SHP77 treated with DMSO at 0.1 percent for 48 hours (cell line): ENCODE results near the gene ZNF618.

Experiments used
- DNase-seq: peaks from one replicate; lab custom pipeline; 2025; lab: John Stamatoyannopoulos, UW

ZNF618 gene

DNA sequence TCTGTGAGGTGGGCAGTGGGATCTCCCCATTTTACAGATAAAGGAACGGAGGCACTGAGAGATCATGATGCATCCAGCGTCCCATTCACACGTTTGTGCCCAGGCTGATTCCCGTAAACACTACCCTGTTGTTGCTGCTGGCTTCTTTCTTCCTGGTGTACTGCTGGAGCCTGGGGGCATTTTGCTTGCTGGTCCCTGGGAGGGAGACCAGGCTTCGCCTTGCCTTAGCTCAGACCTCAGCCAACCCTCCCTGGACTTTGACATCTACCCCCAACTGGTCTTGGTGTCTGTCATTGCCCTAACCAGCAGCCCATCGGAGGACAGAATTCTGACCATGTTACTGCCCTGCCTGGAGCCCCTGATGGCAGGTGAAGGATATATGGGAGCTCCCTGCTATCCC lies 82.4 kb downstream of the ZNF618 start:
- DNase-seq: no peak

DNA sequence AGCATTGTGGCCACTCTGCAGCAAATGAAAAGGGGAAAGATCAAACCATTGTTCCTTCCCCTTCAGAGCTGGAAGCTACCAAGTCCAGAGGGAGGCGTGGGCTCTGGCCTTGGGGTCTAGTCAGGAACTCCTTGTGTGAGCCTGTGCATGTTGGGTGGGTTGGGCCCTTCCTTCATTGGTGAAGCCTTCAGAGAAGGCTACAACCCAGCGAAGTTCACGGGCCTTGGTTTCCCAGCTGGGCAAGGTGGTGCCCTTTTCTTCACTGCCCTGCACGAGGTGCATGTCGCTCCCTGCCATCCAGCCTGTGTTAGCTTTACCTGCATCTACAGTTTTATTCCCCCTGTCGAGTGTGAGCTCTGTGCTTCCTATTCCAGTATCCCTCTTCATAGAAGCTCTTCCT lies 84.7 kb downstream of the ZNF618 start:
- no peak for DNase-seq

- DNase-seq: no peak
Observed at GRCh38 chr9:113962396-113962795, 86.3 kb downstream of the ZNF618 start.

DNA sequence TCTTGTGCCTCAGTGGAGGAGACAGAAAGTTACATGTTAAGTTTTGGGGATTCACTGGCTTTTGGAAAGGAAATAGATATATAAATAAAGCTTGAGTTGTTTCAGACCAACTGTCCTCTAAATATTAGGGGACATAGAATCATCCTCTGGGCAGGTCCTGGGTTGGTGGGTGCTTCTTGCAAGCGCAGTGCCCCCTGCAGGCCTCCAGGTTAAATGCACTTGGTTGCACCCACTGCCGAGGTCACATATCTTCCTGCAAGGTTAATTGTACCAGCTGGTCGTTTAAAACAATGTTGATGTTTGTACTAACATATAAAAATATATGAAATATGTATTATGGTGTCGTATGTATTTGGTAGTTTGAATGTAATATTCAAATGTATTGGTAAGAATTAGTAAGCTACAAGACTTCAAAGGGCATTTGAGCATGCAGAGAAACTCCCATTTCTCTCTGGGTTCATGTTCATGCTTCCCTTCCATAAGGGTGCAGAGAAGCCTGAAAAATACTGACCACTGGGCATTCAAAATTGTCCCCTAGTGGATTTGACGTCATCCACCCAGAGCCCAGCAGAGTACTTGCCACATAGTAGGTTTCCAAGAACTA lies 87.0 kb downstream of the ZNF618 start:
- DNase-seq: no peak

DNA sequence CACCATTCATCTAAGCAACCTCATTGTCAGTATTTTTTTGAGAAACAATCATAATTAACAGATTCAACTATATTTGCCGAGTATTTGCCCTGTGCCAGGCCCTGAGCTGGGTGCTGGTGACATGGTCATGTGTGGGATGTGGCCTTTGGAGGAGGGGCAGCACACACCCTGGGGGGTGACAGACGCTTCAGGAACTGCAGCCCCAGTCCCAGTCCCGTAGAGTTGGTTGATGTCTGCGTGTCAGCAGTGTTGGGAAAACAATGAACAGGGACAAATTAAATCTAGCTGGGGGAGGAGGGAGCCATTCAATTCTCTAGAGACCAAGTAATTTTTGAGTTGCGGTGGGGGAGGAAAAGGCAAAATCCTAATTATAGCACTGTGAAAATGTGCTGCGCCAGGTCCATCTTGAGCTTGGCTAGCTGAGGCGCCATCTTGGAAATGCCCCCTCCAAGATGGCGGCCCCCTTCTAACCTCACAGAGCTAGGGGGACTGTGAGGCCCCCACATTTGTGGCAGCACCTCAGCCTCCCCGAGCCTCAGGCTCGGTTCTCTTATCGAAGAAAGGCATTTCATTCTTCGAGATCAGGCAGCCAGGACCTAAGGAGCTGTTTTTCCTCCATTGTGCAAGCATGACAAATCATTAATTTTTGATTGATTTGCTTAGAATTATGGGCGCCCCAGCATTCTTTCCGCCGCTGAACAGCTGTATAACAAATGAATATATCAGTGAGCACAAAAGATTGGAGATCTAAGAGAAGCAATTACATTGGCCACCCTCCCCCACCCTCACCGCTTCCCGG lies 87.8 kb downstream of the ZNF618 start:
- DNase-seq: no peak

GRCh38 chr9:113964495-113965170 lies 88.5 kb downstream of the ZNF618 start:
- DNase-seq: no peak

DNA sequence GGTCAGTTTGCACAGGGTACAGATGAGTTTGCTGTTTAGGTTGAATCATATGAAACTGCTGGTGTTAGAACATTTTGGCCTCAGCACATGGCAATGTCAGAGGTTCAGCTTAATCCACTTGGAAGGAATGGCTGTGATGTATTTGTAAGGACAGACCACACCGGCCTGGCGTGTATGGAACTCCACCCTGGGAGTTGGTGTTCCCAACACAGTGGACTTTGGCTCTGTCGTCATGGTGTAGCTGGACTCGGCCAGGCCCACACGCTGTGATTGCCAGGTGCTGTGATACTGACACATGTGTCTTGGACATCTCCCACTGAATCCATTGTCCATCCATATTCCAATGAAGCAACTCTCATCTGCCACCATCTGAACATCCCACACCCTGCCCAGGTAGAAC lies 90.3 kb downstream of the ZNF618 start:
- no peak for DNase-seq

GRCh38 chr9:113967380-113967779 lies 91.3 kb downstream of the ZNF618 start:
- no peak for DNase-seq

DNA sequence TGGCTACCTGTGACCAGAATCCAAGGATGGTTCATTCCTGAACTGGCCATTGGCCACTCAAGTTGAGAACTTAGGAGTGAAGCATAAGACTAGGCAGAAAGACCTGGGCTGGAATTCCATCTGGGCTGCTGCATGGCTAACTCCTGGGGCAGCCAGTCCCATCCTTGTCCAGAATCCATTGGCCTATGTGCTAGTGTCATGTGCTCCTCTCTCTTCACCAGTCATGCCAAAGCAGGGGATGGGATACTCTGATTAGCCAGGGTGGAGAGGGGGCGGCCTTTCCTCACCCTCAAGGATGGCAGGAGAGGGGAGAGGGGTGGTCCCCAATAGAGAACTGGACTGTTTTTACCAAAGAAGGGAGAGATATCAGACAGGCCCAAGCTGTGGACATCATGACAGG lies 93.2 kb downstream of the ZNF618 start:
- DNase-seq: no peak

GRCh38 chr9:113973226-113973625 lies 97.1 kb downstream of the ZNF618 start:
- DNase-seq: no peak

- DNase-seq: no peak
Observed at GRCh38 chr9:113973963-113974413, 97.9 kb downstream of the ZNF618 start.

DNA sequence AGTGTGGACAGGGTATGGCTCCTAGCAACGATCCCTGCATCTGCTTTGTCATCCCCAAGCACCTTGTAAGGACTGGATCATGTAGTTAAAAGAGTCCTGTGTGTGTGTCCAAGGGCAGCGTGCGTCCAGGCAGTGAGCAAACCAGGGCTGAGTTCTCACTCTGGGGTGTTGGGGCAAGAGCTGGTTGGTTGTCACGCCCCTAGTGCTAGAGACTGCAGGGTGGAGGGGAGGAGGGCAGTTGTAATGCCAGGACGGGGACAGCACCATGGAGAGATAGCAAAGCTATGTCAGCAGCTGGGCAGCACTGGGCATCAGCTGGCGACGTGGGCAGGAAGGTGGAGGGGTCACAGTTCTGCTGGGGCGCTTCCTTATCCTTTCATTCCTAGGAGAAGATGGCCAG lies 100.8 kb downstream of the ZNF618 start:
- no peak for DNase-seq

- no peak for DNase-seq
Observed at GRCh38 chr9:113978725-113979342, 102.7 kb downstream of the ZNF618 start.

DNA sequence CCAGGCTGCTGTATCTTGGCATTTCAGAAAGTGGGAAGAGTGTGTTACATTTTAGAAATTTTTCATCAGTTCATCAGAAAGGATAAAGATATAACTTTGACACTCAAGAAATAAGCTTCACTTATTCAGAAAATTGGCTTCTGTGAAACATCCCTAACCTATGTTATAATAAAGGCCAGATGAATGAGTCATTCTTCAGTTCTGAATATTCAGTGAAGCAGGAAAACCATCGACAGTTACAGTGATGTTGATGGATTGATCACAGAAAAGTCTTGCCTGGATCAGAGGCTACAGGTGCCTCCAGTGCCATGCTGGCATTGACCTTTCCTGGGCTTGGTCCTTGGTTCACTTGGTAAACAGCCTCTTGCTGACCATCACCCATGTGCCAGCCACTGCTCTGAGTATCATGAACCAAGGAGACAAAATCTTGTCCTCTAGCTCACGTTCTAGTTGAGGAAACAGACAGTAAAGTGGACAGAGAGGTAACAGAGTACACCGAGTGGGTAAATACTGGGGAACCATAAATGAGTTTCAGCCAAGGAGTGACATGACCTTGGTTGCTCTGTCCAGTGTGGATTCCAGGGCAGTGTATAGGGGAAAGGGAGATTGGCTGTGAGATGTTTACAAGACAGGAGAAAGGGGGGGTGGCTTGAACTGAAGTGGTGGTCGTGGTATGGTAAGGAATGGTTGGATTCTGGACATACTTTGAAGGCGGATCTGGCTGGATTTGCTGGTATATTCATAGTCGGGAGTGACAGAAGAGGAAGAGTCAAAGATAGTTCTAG lies 103.4 kb downstream of the ZNF618 start:
- DNase-seq: no peak

- DNase-seq: no peak
Observed at GRCh38 chr9:113984639-113985380, 108.7 kb downstream of the ZNF618 start.

GRCh38 chr9:113985968-113986585 lies 110.0 kb downstream of the ZNF618 start:
- DNase-seq: no peak

GRCh38 chr9:113986931-113987330 lies 110.8 kb downstream of the ZNF618 start:
- DNase-seq: no peak

DNA sequence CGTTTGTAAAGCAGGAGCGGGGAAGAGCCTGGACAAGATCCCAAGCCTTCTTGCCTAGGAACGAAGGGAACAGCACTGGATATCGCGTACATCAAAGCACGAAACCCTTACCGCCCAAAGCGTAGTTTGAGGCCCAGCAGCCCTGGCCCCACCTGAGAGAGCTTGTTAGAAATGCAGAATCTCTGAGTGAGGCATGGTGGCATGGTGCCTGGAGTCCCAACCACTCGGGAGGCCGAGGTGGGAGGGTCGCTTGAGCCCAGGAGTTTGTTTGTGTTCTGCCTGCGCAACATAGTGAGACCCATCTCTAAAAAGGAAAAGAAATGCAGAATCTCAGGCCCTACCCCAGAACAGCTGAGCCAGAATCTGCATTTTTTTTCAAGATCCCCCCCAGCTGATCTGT lies 111.4 kb downstream of the ZNF618 start:
- no peak for DNase-seq

- no peak for DNase-seq
Observed at GRCh38 chr9:113988385-113989016, 112.4 kb downstream of the ZNF618 start.

GRCh38 chr9:113989017-113989713 lies 113.1 kb downstream of the ZNF618 start:
- DNase-seq: peak; percentile 60
